ENCODE results near the gene GALR2. TPM values are rescaled to one million over a fixed set of nuclear protein-coding genes. Genes with fewer than 3 reads are reported as not detected.
"Not testable (repeated sequence)": the region's sequence is repeated elsewhere in the genome, so short reads cannot be mapped to it uniquely, and the experiment has no call there.

The GALR2 gene
- total RNA-seq, 2 experiments from 2014 or later, result 0.59 to 1.0 TPM

- peaks cover 33 to 35% of the 10 kb centered on the region in 2 experiments for H3K27me3 ChIP-seq (ENCODE audit: control insufficient read depth in 1 of 2, insufficient read depth in 2 of 2, low read length in 2 of 2)
- H3K27me3 Mint-ChIP-seq, result peaks cover 40% of the 10 kb centered on the region
- no peak overlapping the region for H3K27ac ChIP-seq (ENCODE audit: low read depth in 1 of 2, low read length in 2 of 2)
- peaks cover 65% of the 10 kb centered on the region for H3K4me1 ChIP-seq (ENCODE audit: insufficient read depth, low read length)
- peaks cover 0 to 20% of the 10 kb centered on the region in 2 experiments for H3K9me3 ChIP-seq (ENCODE audit: control insufficient read depth in 1 of 2, insufficient read depth in 1 of 2, low read length in 2 of 2)
- H3K4me1 Mint-ChIP-seq (ENCODE audit: low read depth), result peaks cover 48% of the 10 kb centered on the region
- peaks cover 3% of the 10 kb centered on the region for H3K36me3 ChIP-seq (ENCODE audit: insufficient read depth, low read length)
- ChIA-PET POLR2A (interaction anchor here (0.7 to 1.8 kb wide), 2 partner anchors 16 to 390 kb away, joined by 4 to 6 read pairs; no protein-coding TSS in a partner anchor), CTCF (no interaction called here)
- no peak for TF ChIP-seq CTCF (IDR thresholded peaks at IDR 0.05)
- no peak overlapping the region for H3K4me3 ChIP-seq (ENCODE audit: low read length)
- no peak for DNase-seq
- no peak overlapping the region for H3K4me3 Mint-ChIP-seq
- ATAC-seq (ENCODE audit: poor library complexity), result no peak
- H3K27ac Mint-ChIP-seq, result no peak overlapping the region
- intact Hi-C loops (cut with DNase I, micrococcal nuclease), result no loop called here
- H3K36me3 Mint-ChIP-seq (ENCODE audit: low read depth), result no peaks in the 10 kb centered on the region
- H3K9me3 Mint-ChIP-seq, result no peaks in the 10 kb centered on the region
Measured at GRCh38 chr17:76077584-76078110, 3.1 kb downstream of the GALR2 start.

GRCh38 chr17:76078370-76078769, 3.8 kb downstream of the GALR2 start:
- H3K27ac Mint-ChIP-seq; DNase-seq; H3K27ac ChIP-seq (ENCODE audit: low read depth in 1 of 2, low read length in 2 of 2); CTCF ChIA-PET; H3K4me3 ChIP-seq (ENCODE audit: low read length); H3K36me3 Mint-ChIP-seq (ENCODE audit: low read depth); intact Hi-C loops (cut with DNase I, micrococcal nuclease); ATAC-seq (ENCODE audit: poor library complexity); H3K9me3 Mint-ChIP-seq: not testable (repeated sequence)
- POLR2A ChIA-PET, result interaction anchor here (1.5 to 1.9 kb wide), 3 partner anchors 12 to 17 kb away, joined by 4 to 13 read pairs (median 4); no protein-coding TSS in a partner anchor
- Histone ChIP-seq H3K36me3 (ENCODE audit: insufficient read depth, low read length) (peaks cover 11% of the 10 kb centered on the region), H3K27me3 (ENCODE audit: control insufficient read depth in 1 of 2, insufficient read depth in 2 of 2, low read length in 2 of 2) (peaks cover 33 to 34% of the 10 kb centered on the region in 2 experiments), H3K4me1 (ENCODE audit: insufficient read depth, low read length) (peaks cover 61% of the 10 kb centered on the region), H3K9me3 (ENCODE audit: control insufficient read depth in 1 of 2, insufficient read depth in 1 of 2, low read length in 2 of 2) (peaks cover 0 to 20% of the 10 kb centered on the region in 2 experiments)
- Mint-ChIP-seq H3K4me1 (ENCODE audit: low read depth) (peaks cover 48% of the 10 kb centered on the region), H3K27me3 (peaks cover 40% of the 10 kb centered on the region), H3K4me3 (peak overlapping the region; percentile 66)

- ChIA-PET CTCF (interaction anchor here (0.7 to 1.6 kb wide), 4 partner anchors 22 to 201 kb away, joined by 3 to 4 read pairs (median 3); no protein-coding TSS in a partner anchor), POLR2A (interaction anchor here (1.5 to 1.9 kb wide), 2 partner anchors 12 to 15 kb away, joined by 4 to 13 read pairs; no protein-coding TSS in a partner anchor)
- ATAC-seq (ENCODE audit: poor library complexity), result no peak
- peaks cover 17% of the 10 kb centered on the region for H3K36me3 ChIP-seq (ENCODE audit: insufficient read depth, low read length)
- H3K27me3 ChIP-seq (ENCODE audit: control insufficient read depth in 1 of 2, insufficient read depth in 2 of 2, low read length in 2 of 2), result peaks cover 29% of the 10 kb centered on the region in 2 experiments
- H3K27me3 Mint-ChIP-seq, result peaks cover 35% of the 10 kb centered on the region
- peaks cover 48% of the 10 kb centered on the region for H3K4me1 Mint-ChIP-seq (ENCODE audit: low read depth)
- peak within 1 kb of the TSS; percentile 66 for H3K4me3 Mint-ChIP-seq
- intact Hi-C loops (cut with DNase I, micrococcal nuclease), result no loop called here
- peaks cover 0 to 20% of the 10 kb centered on the region in 2 experiments for H3K9me3 ChIP-seq (ENCODE audit: control insufficient read depth in 1 of 2, insufficient read depth in 1 of 2, low read length in 2 of 2)
- peaks cover 60% of the 10 kb centered on the region for H3K4me1 ChIP-seq (ENCODE audit: insufficient read depth, low read length)
- no peak within 1 kb of the TSS for H3K4me3 ChIP-seq (ENCODE audit: low read length)
- no peaks in the 10 kb centered on the region for H3K9me3 Mint-ChIP-seq
- TF ChIP-seq CTCF (IDR thresholded peaks at IDR 0.05), result no peak
- no peak within 1 kb of the TSS for H3K27ac ChIP-seq (ENCODE audit: low read depth in 1 of 2, low read length in 2 of 2)
- no peak for DNase-seq
- peaks cover under 1% of the 10 kb centered on the region for H3K36me3 Mint-ChIP-seq (ENCODE audit: low read depth)
- H3K27ac Mint-ChIP-seq, result peak within 1 kb of the TSS; percentile 58
Measured at GRCh38 chr17:76078860-76079534, 4.4 kb downstream of the GALR2 start, which contains the start of gene ZACN. Gene ZACN, plus strand, starts transcription at chr17:76079182. Its CDS starts 83 bp downstream, at chr17:76079265.

Measured in CD4-positive, alpha-beta T cell (primary cell).